Tibial nerve (tissue), 4 donors: ENCODE measurements around the gene MRPS5. TPM values are rescaled to one million over a fixed set of nuclear protein-coding genes. Genes with fewer than 3 reads are reported as not detected.
A peak's percentile ranks its signal among the peaks of the same experiment; 100 is the strongest.

ENCODE experiments used
- DNase-seq, 2 donors: peaks; one replicate each; pipeline ENCODE4 v3.0.0-alpha.2; 2019; ENCODE audit warnings: low spot score in 2 of 2
- H3K27ac ChIP-seq, 4 donors: fragments of 200-600 bp; sonication (generic) in 3 of 4; one replicate each; pipeline ENCODE4 v1.5.1; 2017 to 2019; ENCODE audit warnings: mild to moderate bottlenecking in 1 of 4
- H3K27me3 ChIP-seq, 2 donors: fragments of 200-600 bp; sonication (generic) in 1 of 2; one replicate each; pipeline versions ENCODE4 v1.5.1 to v1.6.0; 2017 to 2019
- H3K36me3 ChIP-seq, 3 donors: fragments of 200-600 bp; sonication (generic); one replicate each; pipeline ENCODE4 v1.5.1; 2018 to 2019
- H3K4me1 ChIP-seq, 4 donors: fragments of 200-600 bp; sonication (generic) in 3 of 4; one replicate each; pipeline ENCODE4 v1.5.1; 2017 to 2019
- H3K4me3 ChIP-seq, 4 donors: fragments of 200-600 bp; sonication (generic) in 3 of 4; one replicate each; pipeline ENCODE4 v1.5.1; 2017 to 2019; ENCODE audit warnings: mild to moderate bottlenecking in 1 of 4, moderate library complexity in 1 of 4
- H3K9me3 ChIP-seq, 4 donors: fragments of 200-600 bp; sonication (generic) in 3 of 4; one replicate each; pipeline ENCODE4 v1.5.1; 2017 to 2019
- CTCF ChIP-seq, 5 experiments: fragments of 200-600 bp in 3 of 5; fragments of 450-650 bp in 2 of 5; sonication (generic) in 3 of 5; IDR thresholded peaks; one replicate each; pipeline ENCODE4 v1.5.1; 2016 to 2019; ENCODE audit warnings: antibody characterized with exemption in 5 of 5, mild to moderate bottlenecking in 3 of 5, moderate library complexity in 2 of 5
- EP300 ChIP-seq, 2 donors: sonication (generic); formaldehyde crosslinking; IDR thresholded peaks; one replicate each; pipeline ENCODE4 v1.6.1; 2017; ENCODE audit warnings: antibody characterized with exemption in 2 of 2, mild to moderate bottlenecking in 1 of 2
- POLR2A ChIP-seq, 2 donors: fragments of 450-650 bp; IDR thresholded peaks; one replicate each; pipeline ENCODE4 v1.6.1; 2017; ENCODE audit warnings: antibody characterized with exemption in 2 of 2, mild to moderate bottlenecking in 2 of 2, moderate library complexity in 2 of 2
- WGBS, 2 donors: methylation state at CpG; one replicate each; pipeline ENCODE4 v1.1.5; 2018; 5-methylcytosine and 5-hydroxymethylcytosine counted together
- total RNA-seq, 4 donors: library from RNA; depleted of rRNA; stranded (reverse); fragments of >200 nt; gene quantifications; one replicate each; pipeline ENCODE4 v1.1.0, GENCODE V29; 2016

The MRPS5 gene
- total RNA-seq, 4 donors from 2014 or later, result 34.3 to 67.8 (median 50.8) TPM

- H3K9me3 ChIP-seq, result no peaks in the 10 kb centered on the region
- H3K4me3 ChIP-seq, result no peak overlapping the region
- no peak for TF ChIP-seq POLR2A (IDR thresholded peaks at IDR 0.05)
- no peak for TF ChIP-seq CTCF (IDR thresholded peaks at IDR 0.05)
- TF ChIP-seq EP300 (IDR thresholded peaks at IDR 0.05), result no peak
- peaks cover 0 to 38% (median 3%) of the 10 kb centered on the region in 4 donors for H3K4me1 ChIP-seq
- peak overlapping the region in 2 of 4 donors; percentile 0 to 91 for H3K27ac ChIP-seq
- H3K27me3 ChIP-seq, result no peaks in the 10 kb centered on the region
- 85 to 87% methylated on average over 12 to 13 of the region's 13 CpGs for WGBS, 2 donors
- H3K36me3 ChIP-seq, result peaks cover 0 to 35% (median 0%) of the 10 kb centered on the region in 3 donors
- no peak for DNase-seq
These were observed 68.7 kb downstream of the MRPS5 start for GRCh38 chr2:95052804-95053479.

- H3K27me3 ChIP-seq, result no peaks in the 10 kb centered on the region
These were observed 69.3 kb downstream of the MRPS5 start for GRCh38 chr2:95052307-95052706.

GRCh38 chr2:95051626-95052025, 70.0 kb downstream of the MRPS5 start:
- no peak for DNase-seq
- peaks cover 0 to 35% (median 0%) of the 10 kb centered on the region in 3 donors for H3K36me3 ChIP-seq
- H3K9me3 ChIP-seq, result no peaks in the 10 kb centered on the region
- peak overlapping the region in 2 of 4 donors; percentile 17 to 91 for H3K27ac ChIP-seq
- H3K27me3 ChIP-seq, result no peaks in the 10 kb centered on the region
- peaks cover 0 to 41% (median 5%) of the 10 kb centered on the region in 4 donors for H3K4me1 ChIP-seq
- TF ChIP-seq EP300 (IDR thresholded peaks at IDR 0.05) (no peak), CTCF (IDR thresholded peaks at IDR 0.05) (no peak), POLR2A (IDR thresholded peaks at IDR 0.05) (no peak)
- WGBS, 2 donors, result 86 to 91% methylated on average over 10 of the region's 10 CpGs
- no peak overlapping the region for H3K4me3 ChIP-seq

More at GRCh38 chr2:95052307-95052706, 69.3 kb downstream of the MRPS5 start:
- Histone ChIP-seq H3K4me3 (no peak overlapping the region), H3K36me3 (peaks cover 0 to 35% (median 0%) of the 10 kb centered on the region in 3 donors), H3K4me1 (peaks cover 0 to 41% (median 6%) of the 10 kb centered on the region in 4 donors), H3K27ac (peak overlapping the region in 2 of 4 donors; percentile 16 to 91), H3K9me3 (no peaks in the 10 kb centered on the region)
- DNase-seq, result no peak
- TF ChIP-seq POLR2A (IDR thresholded peaks at IDR 0.05), result no peak
- no peak for TF ChIP-seq CTCF (IDR thresholded peaks at IDR 0.05)
- no peak for TF ChIP-seq EP300 (IDR thresholded peaks at IDR 0.05)
- 63 to 65% methylated on average over 6 of the region's 6 CpGs for WGBS, 2 donors

GRCh38 chr2:95050385-95051300, 71.0 kb downstream of the MRPS5 start:
- TF ChIP-seq POLR2A (IDR thresholded peaks at IDR 0.05) (no peak), CTCF (IDR thresholded peaks at IDR 0.05) (no peak), EP300 (IDR thresholded peaks at IDR 0.05) (no peak)
- H3K4me3 ChIP-seq, result no peak overlapping the region
- H3K4me1 ChIP-seq, result peaks cover 0 to 43% (median 5%) of the 10 kb centered on the region in 4 donors
- WGBS, 2 donors, result 53 to 62% methylated on average over 7 of the region's 7 CpGs
- peak overlapping the region in 2 of 4 donors; percentile 68 to 91 for H3K27ac ChIP-seq
- DNase-seq, result no peak
- H3K9me3 ChIP-seq, result no peaks in the 10 kb centered on the region
- H3K27me3 ChIP-seq, result no peaks in the 10 kb centered on the region
- H3K36me3 ChIP-seq, result peaks cover 0 to 35% (median 0%) of the 10 kb centered on the region in 3 donors
